HL-60 (cell line): ENCODE results near the gene PSMD5.

Experiments
- DNase-seq, 2 experiments: peaks; one replicate each; pipeline ENCODE4 v3.0.0-alpha.2; 2010 to 2020; ENCODE audit warnings: low read depth in 1 of 2, low spot score in 1 of 2
- H3K27ac ChIP-seq: fragments of 250-450 bp; sonication (Bioruptor Pico); replicated peaks from 2 replicates; pipeline ENCODE4 v1.5.1; 2020; ENCODE audit warnings: mild to moderate bottlenecking, moderate library complexity
- H3K27me3 ChIP-seq: fragments of 250-450 bp; sonication (Bioruptor Pico); 2 replicates; pipeline ENCODE4 v1.5.1; 2021; ENCODE audit warnings: mild to moderate bottlenecking, moderate library complexity; ENCODE audit not compliant: insufficient read depth, poor library complexity, severe bottlenecking
- H3K4me3 ChIP-seq: replicated peaks from 2 replicates; pipeline ENCODE4 v1.5.1; 2011; ENCODE audit warnings: mild to moderate bottlenecking, control low read depth, low read length; ENCODE audit not compliant: insufficient read depth
- GABPA ChIP-seq: IDR thresholded peaks from 2 replicates; pipeline ENCODE4 v1.6.1; 2012; ENCODE audit warnings: low read depth
- POLR2AphosphoS5 ChIP-seq: IDR thresholded peaks from 2 replicates; pipeline ENCODE4 v1.6.1; 2012; ENCODE audit warnings: low read depth
- SPI1 ChIP-seq: IDR thresholded peaks from 2 replicates; pipeline ENCODE4 v1.6.1; 2012; ENCODE audit warnings: low read depth, mild to moderate bottlenecking, borderline replicate concordance
- TF ChIP-seq, protein P1 (sequence below): IDR thresholded peaks from 2 replicates; pipeline ENCODE4 v1.6.1; 2012; ENCODE audit warnings: low read depth; ENCODE audit not compliant: insufficient replicate concordance
- TF ChIP-seq, protein P2 (sequence below): IDR thresholded peaks from one replicate; pipeline ENCODE4 v1.5.1; 2011; ENCODE audit warnings: low read length, control low read depth, inconsistent platforms; ENCODE audit not compliant: insufficient read depth

PSMD5 gene

DNA sequence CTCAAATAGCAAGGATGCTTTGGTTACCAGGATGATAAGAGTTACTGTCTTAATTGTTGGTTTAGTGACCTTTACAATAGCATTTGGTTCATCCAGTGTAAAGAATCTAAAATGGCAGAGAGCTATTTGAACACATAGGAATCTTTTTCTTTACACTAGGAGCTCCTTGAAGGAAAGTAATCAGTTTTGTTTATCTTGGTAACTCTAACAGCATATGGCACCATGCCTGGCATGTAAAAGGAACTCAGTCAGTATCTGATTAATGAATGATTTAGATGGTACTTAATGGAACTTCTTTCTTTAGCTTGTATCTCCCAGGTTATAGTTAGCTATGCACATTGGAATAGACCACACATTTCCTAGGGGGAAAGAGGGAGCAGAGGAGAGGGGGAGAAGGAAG, 9.9 kb downstream of the PSMD5 start:
- TF ChIP-seq, protein P1, sequence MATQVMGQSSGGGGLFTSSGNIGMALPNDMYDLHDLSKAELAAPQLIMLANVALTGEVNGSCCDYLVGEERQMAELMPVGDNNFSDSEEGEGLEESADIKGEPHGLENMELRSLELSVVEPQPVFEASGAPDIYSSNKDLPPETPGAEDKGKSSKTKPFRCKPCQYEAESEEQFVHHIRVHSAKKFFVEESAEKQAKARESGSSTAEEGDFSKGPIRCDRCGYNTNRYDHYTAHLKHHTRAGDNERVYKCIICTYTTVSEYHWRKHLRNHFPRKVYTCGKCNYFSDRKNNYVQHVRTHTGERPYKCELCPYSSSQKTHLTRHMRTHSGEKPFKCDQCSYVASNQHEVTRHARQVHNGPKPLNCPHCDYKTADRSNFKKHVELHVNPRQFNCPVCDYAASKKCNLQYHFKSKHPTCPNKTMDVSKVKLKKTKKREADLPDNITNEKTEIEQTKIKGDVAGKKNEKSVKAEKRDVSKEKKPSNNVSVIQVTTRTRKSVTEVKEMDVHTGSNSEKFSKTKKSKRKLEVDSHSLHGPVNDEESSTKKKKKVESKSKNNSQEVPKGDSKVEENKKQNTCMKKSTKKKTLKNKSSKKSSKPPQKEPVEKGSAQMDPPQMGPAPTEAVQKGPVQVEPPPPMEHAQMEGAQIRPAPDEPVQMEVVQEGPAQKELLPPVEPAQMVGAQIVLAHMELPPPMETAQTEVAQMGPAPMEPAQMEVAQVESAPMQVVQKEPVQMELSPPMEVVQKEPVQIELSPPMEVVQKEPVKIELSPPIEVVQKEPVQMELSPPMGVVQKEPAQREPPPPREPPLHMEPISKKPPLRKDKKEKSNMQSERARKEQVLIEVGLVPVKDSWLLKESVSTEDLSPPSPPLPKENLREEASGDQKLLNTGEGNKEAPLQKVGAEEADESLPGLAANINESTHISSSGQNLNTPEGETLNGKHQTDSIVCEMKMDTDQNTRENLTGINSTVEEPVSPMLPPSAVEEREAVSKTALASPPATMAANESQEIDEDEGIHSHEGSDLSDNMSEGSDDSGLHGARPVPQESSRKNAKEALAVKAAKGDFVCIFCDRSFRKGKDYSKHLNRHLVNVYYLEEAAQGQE = no peak
- TF ChIP-seq, protein P2, sequence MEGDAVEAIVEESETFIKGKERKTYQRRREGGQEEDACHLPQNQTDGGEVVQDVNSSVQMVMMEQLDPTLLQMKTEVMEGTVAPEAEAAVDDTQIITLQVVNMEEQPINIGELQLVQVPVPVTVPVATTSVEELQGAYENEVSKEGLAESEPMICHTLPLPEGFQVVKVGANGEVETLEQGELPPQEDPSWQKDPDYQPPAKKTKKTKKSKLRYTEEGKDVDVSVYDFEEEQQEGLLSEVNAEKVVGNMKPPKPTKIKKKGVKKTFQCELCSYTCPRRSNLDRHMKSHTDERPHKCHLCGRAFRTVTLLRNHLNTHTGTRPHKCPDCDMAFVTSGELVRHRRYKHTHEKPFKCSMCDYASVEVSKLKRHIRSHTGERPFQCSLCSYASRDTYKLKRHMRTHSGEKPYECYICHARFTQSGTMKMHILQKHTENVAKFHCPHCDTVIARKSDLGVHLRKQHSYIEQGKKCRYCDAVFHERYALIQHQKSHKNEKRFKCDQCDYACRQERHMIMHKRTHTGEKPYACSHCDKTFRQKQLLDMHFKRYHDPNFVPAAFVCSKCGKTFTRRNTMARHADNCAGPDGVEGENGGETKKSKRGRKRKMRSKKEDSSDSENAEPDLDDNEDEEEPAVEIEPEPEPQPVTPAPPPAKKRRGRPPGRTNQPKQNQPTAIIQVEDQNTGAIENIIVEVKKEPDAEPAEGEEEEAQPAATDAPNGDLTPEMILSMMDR = no peak
- DNase-seq = no peak
- H3K27ac ChIP-seq = no peak overlapping the region
- H3K27me3 ChIP-seq = no peaks in the 10 kb centered on the region
- H3K4me3 ChIP-seq = no peak overlapping the region

DNA sequence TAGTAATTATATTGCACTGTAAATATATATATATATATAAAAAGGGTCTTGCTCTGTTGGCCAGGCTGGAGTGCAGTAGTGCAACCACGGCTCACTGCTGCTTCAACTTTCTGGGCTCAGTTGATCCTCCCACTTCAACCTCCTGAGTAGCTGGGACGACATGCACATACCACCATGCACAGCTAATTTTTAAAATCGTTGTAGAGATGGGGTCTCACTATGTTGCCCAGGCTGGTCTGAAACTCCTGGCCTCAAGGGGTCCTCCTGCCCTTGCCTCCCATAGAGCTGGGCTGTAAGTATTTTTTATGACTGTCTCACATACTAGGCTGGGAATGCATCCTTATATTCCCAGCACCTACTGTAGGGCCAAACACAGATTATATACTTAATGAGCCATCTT, 11.9 kb downstream of the PSMD5 start:
- Histone ChIP-seq H3K27ac (no peak overlapping the region), H3K27me3 (no peaks in the 10 kb centered on the region), H3K4me3 (no peak overlapping the region)
- DNase-seq = no peak
- TF ChIP-seq, protein P1 = no peak
- TF ChIP-seq, protein P2 = no peak
- no peak for TF ChIP-seq SPI1
- no peak for TF ChIP-seq GABPA
- no peak for TF ChIP-seq POLR2AphosphoS5

DNA sequence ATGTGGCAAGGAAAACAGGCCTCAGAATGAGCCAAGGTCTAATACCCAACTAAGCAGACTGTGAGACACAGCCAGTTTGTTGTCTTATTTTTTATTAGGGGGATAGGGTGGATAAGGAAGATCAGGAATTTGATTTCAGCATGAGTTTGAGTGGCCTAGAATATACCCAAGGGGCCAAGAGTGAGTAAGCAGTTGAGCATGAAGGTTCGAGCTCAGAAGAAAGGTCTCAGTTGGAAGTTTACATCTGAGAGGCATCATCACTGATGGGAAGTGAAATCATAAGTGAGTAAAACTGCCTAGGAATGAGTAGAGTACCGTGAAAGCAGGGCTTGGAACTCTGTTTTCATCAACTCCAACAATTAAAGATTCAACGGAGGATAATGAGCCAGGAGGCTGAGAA, 12.6 kb downstream of the PSMD5 start:
- H3K27ac ChIP-seq = no peak overlapping the region
- H3K4me3 ChIP-seq = no peak overlapping the region
- no peak for DNase-seq
- no peaks in the 10 kb centered on the region for H3K27me3 ChIP-seq
- TF ChIP-seq, protein P2 = no peak
- no peak for TF ChIP-seq GABPA

DNA sequence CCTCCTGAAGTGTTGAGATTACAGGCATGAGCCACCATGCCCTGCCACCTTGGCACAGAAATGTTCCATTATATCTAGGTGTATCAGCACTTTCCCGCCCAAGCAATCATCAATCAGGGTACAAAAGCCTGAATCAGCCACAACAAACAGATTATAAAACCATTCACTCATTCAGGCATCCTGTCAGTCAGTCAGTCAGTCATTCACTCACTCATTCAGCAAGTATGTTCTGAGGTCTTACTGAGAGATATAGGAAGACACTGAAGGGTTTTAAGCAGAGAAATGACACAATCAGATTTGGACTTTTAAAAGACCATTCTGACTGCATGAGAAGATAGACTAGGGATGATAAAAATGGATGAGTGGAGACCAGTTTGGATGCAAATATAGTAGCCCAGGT, 13.1 kb downstream of the PSMD5 start:
- Histone ChIP-seq H3K27ac (no peak overlapping the region), H3K27me3 (no peaks in the 10 kb centered on the region), H3K4me3 (no peak overlapping the region)
- DNase-seq = no peak
- TF ChIP-seq GABPA = no peak
- TF ChIP-seq POLR2AphosphoS5 = no peak
- no peak for TF ChIP-seq SPI1
- TF ChIP-seq, protein P1 = no peak
- TF ChIP-seq, protein P2 = no peak
